ENCODE results near the gene OR56B1.

Gene OR56B1

GRCh38 chr11:5737091-5737490, 843 bp downstream of the OR56B1 start:
- DNase-seq (ENCODE audit: low spot score): no peak

- no peak for DNase-seq (ENCODE audit: low spot score)
Measured at GRCh38 chr11:5737670-5738392, 1.6 kb downstream of the OR56B1 start.

GRCh38 chr11:5738431-5738830, 2.2 kb downstream of the OR56B1 start:
- no peak for DNase-seq (ENCODE audit: low spot score)

GRCh38 chr11:5746614-5747013, 10.4 kb downstream of the OR56B1 start:
- DNase-seq (ENCODE audit: low spot score): no peak

GRCh38 chr11:5749836-5750235, 13.6 kb downstream of the OR56B1 start:
- no peak for DNase-seq (ENCODE audit: low spot score)

- DNase-seq (ENCODE audit: low spot score): no peak
Measured at GRCh38 chr11:5753943-5754342, 17.7 kb downstream of the OR56B1 start, which contains the start of gene OR52N4. OR52N4 (plus strand) TSS chr11:5754243; CDS start chr11:5754741, 498 bp downstream.

GRCh38 chr11:5767056-5767455, 30.8 kb downstream of the OR56B1 start:
- no peak for DNase-seq (ENCODE audit: low spot score)

- no peak for DNase-seq (ENCODE audit: low spot score)
Measured at GRCh38 chr11:5783255-5783654, 47.0 kb downstream of the OR56B1 start, which contains the start of gene OR52N5. OR52N5 (minus strand) TSS chr11:5783355; CDS start chr11:5778634, 4,721 bp downstream.

All from putamen (tissue), 1 donor.